GM18873 (cell line): ENCODE measurements around the gene CES5A.
"Not testable (repeated sequence)": the region's sequence is repeated elsewhere in the genome, so short reads cannot be mapped to it uniquely, and the experiment has no call there.

Experiments
- ATAC-seq: cut with Tn5 transposase; IDR thresholded peaks from one replicate; pipeline ENCODE4 v1.9.1; 2021; ENCODE audit warnings: mild to moderate bottlenecking, moderate library complexity, moderate number of reproducible peaks; ENCODE audit not compliant: unreplicated experiment, low FRiP score

CES5A gene

GRCh38 chr16:55875273-55875672 lies at the start of gene CES5A:
CES5A (minus strand) TSS chr16:55875373; CDS start chr16:55875221, 152 bp downstream.
- no peak for ATAC-seq

- no peak for ATAC-seq
Observed at GRCh38 chr16:55922662-55923061, 47.5 kb upstream of the CES5A start.

- no peak for ATAC-seq
Observed at GRCh38 chr16:55917373-55918160, 42.4 kb upstream of the CES5A start.

GRCh38 chr16:55915096-55915827 lies 40.1 kb upstream of the CES5A start:
- no peak for ATAC-seq

- ATAC-seq = no peak
Observed at GRCh38 chr16:55914383-55914782, 39.2 kb upstream of the CES5A start.

GRCh38 chr16:55913716-55914115 lies 38.5 kb upstream of the CES5A start:
- ATAC-seq = no peak

GRCh38 chr16:55913121-55913520 lies 37.9 kb upstream of the CES5A start:
- not testable (repeated sequence) for ATAC-seq

- no peak for ATAC-seq
Observed at GRCh38 chr16:55912022-55912421, 36.8 kb upstream of the CES5A start.

GRCh38 chr16:55911616-55912015 lies 36.4 kb upstream of the CES5A start:
- ATAC-seq = no peak

GRCh38 chr16:55909876-55910275 lies 34.7 kb upstream of the CES5A start:
- ATAC-seq = no peak

- no peak for ATAC-seq
Observed at GRCh38 chr16:55908641-55909040, 33.5 kb upstream of the CES5A start.

- ATAC-seq = no peak
Observed at GRCh38 chr16:55907661-55908060, 32.5 kb upstream of the CES5A start.

- ATAC-seq = no peak
Observed at GRCh38 chr16:55906123-55906522, 30.9 kb upstream of the CES5A start.

- no peak for ATAC-seq
Observed at GRCh38 chr16:55905651-55906050, 30.5 kb upstream of the CES5A start.

GRCh38 chr16:55901566-55902217 lies 26.5 kb upstream of the CES5A start:
- ATAC-seq = no peak

- ATAC-seq = no peak
Observed at GRCh38 chr16:55900616-55901393, 25.6 kb upstream of the CES5A start.

- ATAC-seq = no peak
Observed at GRCh38 chr16:55899857-55900256, 24.7 kb upstream of the CES5A start.

GRCh38 chr16:55898592-55898991 lies 23.4 kb upstream of the CES5A start:
- no peak for ATAC-seq

GRCh38 chr16:55892821-55893220 lies 17.6 kb upstream of the CES5A start:
- no peak for ATAC-seq

GRCh38 chr16:55889518-55889917 lies 14.3 kb upstream of the CES5A start:
- ATAC-seq = no peak

GRCh38 chr16:55888546-55888945 lies 13.4 kb upstream of the CES5A start:
- ATAC-seq = no peak
